H1 (cell line): ENCODE results near the gene MRPL47. TPM values are rescaled to one million over a fixed set of nuclear protein-coding genes. Genes with fewer than 3 reads are reported as not detected.

Source experiments
- BACH1 ChIP-seq: IDR thresholded peaks from 2 replicates; pipeline ENCODE4 v1.6.1; 2012; ENCODE audit warnings: low read length, improper control_type of control experiment
- CREB1 ChIP-seq: IDR thresholded peaks from 2 replicates; pipeline ENCODE4 v1.6.1; 2012; ENCODE audit warnings: inconsistent platforms
- EZH2 ChIP-seq: fragments of 200-600 bp; sonication (generic); IDR thresholded peaks from 2 replicates; pipeline ENCODE4 v1.7.1; 2012; ENCODE audit warnings: low read depth, mild to moderate bottlenecking, moderate library complexity, low read length, inconsistent platforms; ENCODE audit not compliant: severe bottlenecking
- GABPA ChIP-seq: IDR thresholded peaks from 2 replicates; pipeline ENCODE4 v1.6.1; 2011; ENCODE audit warnings: mild to moderate bottlenecking, low read length, moderate library complexity, borderline replicate concordance; ENCODE audit not compliant: insufficient read depth
- JUND ChIP-seq: IDR thresholded peaks from 2 replicates; pipeline ENCODE4 v1.6.1; 2011; ENCODE audit warnings: mild to moderate bottlenecking, improper control_type of control experiment, low read length
- MAFK ChIP-seq: IDR thresholded peaks from 2 replicates; pipeline ENCODE4 v1.6.1; 2012; ENCODE audit warnings: low read depth, mild to moderate bottlenecking, improper control_type of control experiment, low read length
- NANOG ChIP-seq: IDR thresholded peaks from 2 replicates; pipeline ENCODE4 v1.6.1; 2011; ENCODE audit warnings: low read length, low read depth, mild to moderate bottlenecking, inconsistent platforms; ENCODE audit not compliant: insufficient read depth, poor library complexity, severe bottlenecking
- PHF8 ChIP-seq: fragments of 200-600 bp; sonication (generic); conservative IDR thresholded peaks from 2 replicates; pipeline ENCODE4 v1.7.1; 2012; ENCODE audit warnings: low read depth, mild to moderate bottlenecking, inconsistent platforms, low read length, moderate library complexity
- TAF1 ChIP-seq: IDR thresholded peaks from 2 replicates; pipeline ENCODE4 v1.6.1; 2011; ENCODE audit warnings: mild to moderate bottlenecking, low read depth, low read length
- polyA plus RNA-seq, 7 experiments: library from polyadenylated mRNA; depleted of rRNA in 3 of 7; stranded (reverse) in 5 of 7; unstranded in 2 of 7; fragments of >200 nt in 5 of 7; fragments of 200-250 nt in 2 of 7; gene quantifications; 1 replicate in 5 of 7; 2 replicates in 1 of 7; 4 replicates in 1 of 7; pipeline versions ENCODE4 v1.2.1 to v1.2.3, GENCODE V29; 2011 to 2013; ENCODE audit warnings: missing spikeins in 2 of 7, mixed read lengths in 2 of 7
- total RNA-seq: library from RNA; stranded (reverse); fragmentation: NEBNext Ultra II Directional; extraction: Animal tissue kit (Norgen Biotek cat#: 25700); gene quantifications from 2 replicates; pipeline ENCODE4 v1.2.1, GENCODE V29; 2021
- TF ChIP-seq, protein P1 (sequence below): fragments of 300-600 bp; sonication (generic); IDR thresholded peaks from 2 replicates; pipeline ENCODE4 v1.7.1; 2012; ENCODE audit warnings: low read length, moderate library complexity, mild to moderate bottlenecking, inconsistent platforms; ENCODE audit not compliant: insufficient replicate concordance

Gene MRPL47
- total and polyA plus RNA-seq, 2 of the 8 experiments (the other 6 are each of a cell fraction or from before 2014, with no cell fraction given), result 26.1 to 76.6 TPM

DNA sequence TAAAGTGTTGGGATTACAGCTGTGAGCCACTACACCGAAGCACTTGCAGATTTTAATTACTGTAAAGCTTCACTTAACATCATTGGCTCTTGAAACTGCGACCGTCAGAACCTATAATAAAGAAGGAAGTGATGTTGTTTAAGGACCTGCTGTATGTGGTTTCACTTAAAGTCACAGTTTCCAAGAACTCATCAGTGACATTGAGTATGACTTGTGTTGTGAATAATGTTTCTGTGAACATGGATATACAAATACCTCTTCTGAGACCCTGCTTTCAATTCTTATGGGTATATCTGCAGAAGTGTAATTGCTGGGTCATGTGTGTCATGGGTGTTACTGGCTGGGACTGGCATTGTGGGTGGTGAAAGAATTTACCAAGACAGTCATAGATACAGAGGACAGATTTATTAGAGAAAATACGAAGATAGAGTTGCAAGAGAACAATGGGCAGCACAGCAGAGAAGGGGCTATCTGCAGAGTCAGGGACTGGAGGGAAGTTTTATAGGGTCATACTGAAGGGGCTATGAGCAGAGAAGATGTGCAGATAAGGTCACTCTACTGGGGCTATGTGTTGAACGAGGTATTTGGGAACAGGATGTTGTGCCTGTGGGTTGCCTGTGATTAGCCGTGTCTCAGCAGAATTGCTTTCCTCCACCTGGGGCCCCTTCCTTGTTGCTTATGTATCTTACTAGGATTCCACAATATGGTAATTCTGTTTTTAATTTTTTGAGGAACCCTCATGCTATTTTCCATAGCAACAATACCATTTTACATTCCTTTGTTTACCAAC lies 4.7 kb upstream of the MRPL47 start (continued):
- TF ChIP-seq, protein P1, sequence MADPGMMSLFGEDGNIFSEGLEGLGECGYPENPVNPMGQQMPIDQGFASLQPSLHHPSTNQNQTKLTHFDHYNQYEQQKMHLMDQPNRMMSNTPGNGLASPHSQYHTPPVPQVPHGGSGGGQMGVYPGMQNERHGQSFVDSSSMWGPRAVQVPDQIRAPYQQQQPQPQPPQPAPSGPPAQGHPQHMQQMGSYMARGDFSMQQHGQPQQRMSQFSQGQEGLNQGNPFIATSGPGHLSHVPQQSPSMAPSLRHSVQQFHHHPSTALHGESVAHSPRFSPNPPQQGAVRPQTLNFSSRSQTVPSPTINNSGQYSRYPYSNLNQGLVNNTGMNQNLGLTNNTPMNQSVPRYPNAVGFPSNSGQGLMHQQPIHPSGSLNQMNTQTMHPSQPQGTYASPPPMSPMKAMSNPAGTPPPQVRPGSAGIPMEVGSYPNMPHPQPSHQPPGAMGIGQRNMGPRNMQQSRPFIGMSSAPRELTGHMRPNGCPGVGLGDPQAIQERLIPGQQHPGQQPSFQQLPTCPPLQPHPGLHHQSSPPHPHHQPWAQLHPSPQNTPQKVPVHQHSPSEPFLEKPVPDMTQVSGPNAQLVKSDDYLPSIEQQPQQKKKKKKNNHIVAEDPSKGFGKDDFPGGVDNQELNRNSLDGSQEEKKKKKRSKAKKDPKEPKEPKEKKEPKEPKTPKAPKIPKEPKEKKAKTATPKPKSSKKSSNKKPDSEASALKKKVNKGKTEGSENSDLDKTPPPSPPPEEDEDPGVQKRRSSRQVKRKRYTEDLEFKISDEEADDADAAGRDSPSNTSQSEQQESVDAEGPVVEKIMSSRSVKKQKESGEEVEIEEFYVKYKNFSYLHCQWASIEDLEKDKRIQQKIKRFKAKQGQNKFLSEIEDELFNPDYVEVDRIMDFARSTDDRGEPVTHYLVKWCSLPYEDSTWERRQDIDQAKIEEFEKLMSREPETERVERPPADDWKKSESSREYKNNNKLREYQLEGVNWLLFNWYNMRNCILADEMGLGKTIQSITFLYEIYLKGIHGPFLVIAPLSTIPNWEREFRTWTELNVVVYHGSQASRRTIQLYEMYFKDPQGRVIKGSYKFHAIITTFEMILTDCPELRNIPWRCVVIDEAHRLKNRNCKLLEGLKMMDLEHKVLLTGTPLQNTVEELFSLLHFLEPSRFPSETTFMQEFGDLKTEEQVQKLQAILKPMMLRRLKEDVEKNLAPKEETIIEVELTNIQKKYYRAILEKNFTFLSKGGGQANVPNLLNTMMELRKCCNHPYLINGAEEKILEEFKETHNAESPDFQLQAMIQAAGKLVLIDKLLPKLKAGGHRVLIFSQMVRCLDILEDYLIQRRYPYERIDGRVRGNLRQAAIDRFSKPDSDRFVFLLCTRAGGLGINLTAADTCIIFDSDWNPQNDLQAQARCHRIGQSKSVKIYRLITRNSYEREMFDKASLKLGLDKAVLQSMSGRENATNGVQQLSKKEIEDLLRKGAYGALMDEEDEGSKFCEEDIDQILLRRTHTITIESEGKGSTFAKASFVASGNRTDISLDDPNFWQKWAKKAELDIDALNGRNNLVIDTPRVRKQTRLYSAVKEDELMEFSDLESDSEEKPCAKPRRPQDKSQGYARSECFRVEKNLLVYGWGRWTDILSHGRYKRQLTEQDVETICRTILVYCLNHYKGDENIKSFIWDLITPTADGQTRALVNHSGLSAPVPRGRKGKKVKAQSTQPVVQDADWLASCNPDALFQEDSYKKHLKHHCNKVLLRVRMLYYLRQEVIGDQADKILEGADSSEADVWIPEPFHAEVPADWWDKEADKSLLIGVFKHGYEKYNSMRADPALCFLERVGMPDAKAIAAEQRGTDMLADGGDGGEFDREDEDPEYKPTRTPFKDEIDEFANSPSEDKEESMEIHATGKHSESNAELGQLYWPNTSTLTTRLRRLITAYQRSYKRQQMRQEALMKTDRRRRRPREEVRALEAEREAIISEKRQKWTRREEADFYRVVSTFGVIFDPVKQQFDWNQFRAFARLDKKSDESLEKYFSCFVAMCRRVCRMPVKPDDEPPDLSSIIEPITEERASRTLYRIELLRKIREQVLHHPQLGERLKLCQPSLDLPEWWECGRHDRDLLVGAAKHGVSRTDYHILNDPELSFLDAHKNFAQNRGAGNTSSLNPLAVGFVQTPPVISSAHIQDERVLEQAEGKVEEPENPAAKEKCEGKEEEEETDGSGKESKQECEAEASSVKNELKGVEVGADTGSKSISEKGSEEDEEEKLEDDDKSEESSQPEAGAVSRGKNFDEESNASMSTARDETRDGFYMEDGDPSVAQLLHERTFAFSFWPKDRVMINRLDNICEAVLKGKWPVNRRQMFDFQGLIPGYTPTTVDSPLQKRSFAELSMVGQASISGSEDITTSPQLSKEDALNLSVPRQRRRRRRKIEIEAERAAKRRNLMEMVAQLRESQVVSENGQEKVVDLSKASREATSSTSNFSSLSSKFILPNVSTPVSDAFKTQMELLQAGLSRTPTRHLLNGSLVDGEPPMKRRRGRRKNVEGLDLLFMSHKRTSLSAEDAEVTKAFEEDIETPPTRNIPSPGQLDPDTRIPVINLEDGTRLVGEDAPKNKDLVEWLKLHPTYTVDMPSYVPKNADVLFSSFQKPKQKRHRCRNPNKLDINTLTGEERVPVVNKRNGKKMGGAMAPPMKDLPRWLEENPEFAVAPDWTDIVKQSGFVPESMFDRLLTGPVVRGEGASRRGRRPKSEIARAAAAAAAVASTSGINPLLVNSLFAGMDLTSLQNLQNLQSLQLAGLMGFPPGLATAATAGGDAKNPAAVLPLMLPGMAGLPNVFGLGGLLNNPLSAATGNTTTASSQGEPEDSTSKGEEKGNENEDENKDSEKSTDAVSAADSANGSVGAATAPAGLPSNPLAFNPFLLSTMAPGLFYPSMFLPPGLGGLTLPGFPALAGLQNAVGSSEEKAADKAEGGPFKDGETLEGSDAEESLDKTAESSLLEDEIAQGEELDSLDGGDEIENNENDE, result no peak
- no peak for TF ChIP-seq CREB1
- no peak for TF ChIP-seq MAFK
- TF ChIP-seq PHF8, result no peak
- TF ChIP-seq EZH2, result no peak
- no peak for TF ChIP-seq JUND
- no peak for TF ChIP-seq TAF1
- TF ChIP-seq BACH1, result no peak
- no peak for TF ChIP-seq NANOG
- no peak for TF ChIP-seq GABPA
